Peyer's patch (tissue), 4 donors: Measurements from ENCODE around the gene ACTR5. TPM values are rescaled to one million over a fixed set of nuclear protein-coding genes. Genes with fewer than 3 reads are reported as not detected.

Experiments
- DNase-seq, 3 donors: peaks; one replicate each; pipeline ENCODE4 v3.0.0-alpha.2; 2017 to 2019
- H3K27ac ChIP-seq, 4 donors: fragments of 200-600 bp; sonication (generic); one replicate each; pipeline ENCODE4 v1.5.1; 2016 to 2019
- H3K27me3 ChIP-seq, 2 donors: fragments of 200-600 bp; sonication (generic); one replicate each; pipeline ENCODE4 v1.5.1; 2019
- H3K36me3 ChIP-seq, 3 donors: fragments of 200-600 bp; sonication (generic); one replicate each; pipeline ENCODE4 v1.5.1; 2016 to 2019
- H3K4me1 ChIP-seq, 4 donors: fragments of 200-600 bp; sonication (generic); one replicate each; pipeline ENCODE4 v1.5.1; 2016 to 2019
- H3K4me3 ChIP-seq, 4 donors: fragments of 200-600 bp; sonication (generic); 1 replicate in 3 of 4; 2 replicates in 1 of 4; pipeline ENCODE4 v1.5.1; 2016 to 2019; ENCODE audit warnings: mild to moderate bottlenecking in 1 of 4
- H3K9me3 ChIP-seq, 4 donors: fragments of 200-600 bp; sonication (generic); one replicate each; pipeline ENCODE4 v1.5.1; 2016 to 2019; ENCODE audit warnings: mild to moderate bottlenecking in 1 of 4
- CTCF ChIP-seq, 6 experiments: fragments of 450-650 bp in 4 of 6; fragments of 200-600 bp in 2 of 6; sonication (generic) in 1 of 6; IDR thresholded peaks; one replicate each; pipeline ENCODE4 v1.5.1; 2017 to 2019; ENCODE audit warnings: antibody characterized with exemption in 6 of 6, mild to moderate bottlenecking in 3 of 6, moderate library complexity in 1 of 6
- POLR2A ChIP-seq, 2 donors: fragments of 450-650 bp; IDR thresholded peaks; one replicate each; pipeline ENCODE4 v1.5.1; 2017; ENCODE audit warnings: antibody characterized with exemption in 2 of 2, mild to moderate bottlenecking in 2 of 2, moderate library complexity in 2 of 2
- total RNA-seq, 4 donors: library from RNA; depleted of rRNA; stranded (reverse); fragments of >200 nt; gene quantifications; one replicate each; pipeline ENCODE4 v1.1.0, GENCODE V29; 2016

The ACTR5 gene
- total RNA-seq, 4 donors from 2014 or later, result 5.1 to 32.2 (median 11.0) TPM

- Histone ChIP-seq H3K36me3 (peaks cover 0 to 81% (median 5%) of the 10 kb centered on the region in 3 donors), H3K9me3 (no peaks in the 10 kb centered on the region), H3K27me3 (no peaks in the 10 kb centered on the region), H3K4me3 (no peak overlapping the region), H3K27ac (no peak overlapping the region), H3K4me1 (no peaks in the 10 kb centered on the region)
- TF ChIP-seq POLR2A (IDR thresholded peaks at IDR 0.05) (no peak), CTCF (IDR thresholded peaks at IDR 0.05) (no peak)
- no peak for DNase-seq
Measured at GRCh38 chr20:38766071-38766470, 17.8 kb downstream of the ACTR5 start.

- H3K27ac ChIP-seq, result no peak overlapping the region
- H3K4me3 ChIP-seq, result no peak overlapping the region
- no peak for TF ChIP-seq CTCF (IDR thresholded peaks at IDR 0.05)
- no peak for TF ChIP-seq POLR2A (IDR thresholded peaks at IDR 0.05)
- peaks cover 0 to 93% (median 5%) of the 10 kb centered on the region in 3 donors for H3K36me3 ChIP-seq
- no peaks in the 10 kb centered on the region for H3K27me3 ChIP-seq
- DNase-seq, result no peak
- no peaks in the 10 kb centered on the region for H3K4me1 ChIP-seq
- no peaks in the 10 kb centered on the region for H3K9me3 ChIP-seq
Measured at GRCh38 chr20:38769376-38770295, 21.4 kb downstream of the ACTR5 start.

GRCh38 chr20:38770546-38770945, 22.3 kb downstream of the ACTR5 start:
- no peaks in the 10 kb centered on the region for H3K9me3 ChIP-seq
- no peak for TF ChIP-seq CTCF (IDR thresholded peaks at IDR 0.05)
- TF ChIP-seq POLR2A (IDR thresholded peaks at IDR 0.05), result no peak
- no peak overlapping the region for H3K27ac ChIP-seq
- no peak for DNase-seq
- H3K4me1 ChIP-seq, result no peaks in the 10 kb centered on the region
- H3K4me3 ChIP-seq, result no peak overlapping the region
- H3K36me3 ChIP-seq, result peaks cover 0 to 90% (median 5%) of the 10 kb centered on the region in 3 donors
- no peaks in the 10 kb centered on the region for H3K27me3 ChIP-seq

- no peak overlapping the region for H3K4me3 ChIP-seq
- no peaks in the 10 kb centered on the region for H3K27me3 ChIP-seq
- H3K36me3 ChIP-seq, result peaks cover 0 to 86% (median 5%) of the 10 kb centered on the region in 3 donors
- no peak overlapping the region for H3K27ac ChIP-seq
- no peaks in the 10 kb centered on the region for H3K9me3 ChIP-seq
- H3K4me1 ChIP-seq, result no peaks in the 10 kb centered on the region
- TF ChIP-seq POLR2A (IDR thresholded peaks at IDR 0.05), result no peak
- TF ChIP-seq CTCF (IDR thresholded peaks at IDR 0.05), result no peak
- no peak for DNase-seq
Measured at GRCh38 chr20:38770970-38771369, 22.7 kb downstream of the ACTR5 start.

GRCh38 chr20:38771621-38772020, 23.4 kb downstream of the ACTR5 start:
- TF ChIP-seq POLR2A (IDR thresholded peaks at IDR 0.05) (no peak), CTCF (IDR thresholded peaks at IDR 0.05) (no peak)
- DNase-seq, result no peak
- no peaks in the 10 kb centered on the region for H3K27me3 ChIP-seq
- H3K9me3 ChIP-seq, result no peaks in the 10 kb centered on the region
- H3K4me1 ChIP-seq, result no peaks in the 10 kb centered on the region
- H3K27ac ChIP-seq, result no peak overlapping the region
- peaks cover 0 to 80% (median 5%) of the 10 kb centered on the region in 3 donors for H3K36me3 ChIP-seq
- no peak overlapping the region for H3K4me3 ChIP-seq
